ENCODE results near the gene SCIN.
"Not testable (repeated sequence)": the region's sequence is repeated elsewhere in the genome, so short reads cannot be mapped to it uniquely, and the experiment has no call there.

Gene SCIN

DNA sequence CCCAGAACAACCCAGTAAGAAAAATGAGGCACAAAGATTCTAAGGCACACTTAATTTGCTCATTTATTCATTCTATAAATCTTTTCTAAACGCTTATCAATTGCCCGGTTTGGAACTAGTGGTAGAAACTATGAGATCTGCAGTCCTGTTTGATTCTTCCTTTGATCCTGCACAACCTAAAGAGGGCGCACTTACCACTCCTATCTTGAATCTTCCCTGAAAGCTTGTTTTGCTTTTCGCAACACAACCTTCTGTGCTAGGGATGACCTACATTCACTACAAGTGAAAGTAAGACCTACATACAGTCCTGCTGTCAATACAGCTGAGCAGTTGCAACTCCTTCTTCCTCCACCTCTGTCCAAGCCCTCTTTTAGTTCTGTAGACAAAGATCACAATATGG lies 104.3 kb downstream of the SCIN start:
- DNase-seq (ENCODE audit: low read depth in 1 of 2, low spot score in 1 of 2) = peak in 1 of 2 experiments; percentile 56
- no peak for TF ChIP-seq JUND (IDR thresholded peaks at IDR 0.05; ENCODE audit: low read depth)
- in situ Hi-C loops (cut with HindIII; ENCODE audit: low pct_unique_long_range_greater_than_20kb, low sequenced_read_pairs) = no loop called here

DNA sequence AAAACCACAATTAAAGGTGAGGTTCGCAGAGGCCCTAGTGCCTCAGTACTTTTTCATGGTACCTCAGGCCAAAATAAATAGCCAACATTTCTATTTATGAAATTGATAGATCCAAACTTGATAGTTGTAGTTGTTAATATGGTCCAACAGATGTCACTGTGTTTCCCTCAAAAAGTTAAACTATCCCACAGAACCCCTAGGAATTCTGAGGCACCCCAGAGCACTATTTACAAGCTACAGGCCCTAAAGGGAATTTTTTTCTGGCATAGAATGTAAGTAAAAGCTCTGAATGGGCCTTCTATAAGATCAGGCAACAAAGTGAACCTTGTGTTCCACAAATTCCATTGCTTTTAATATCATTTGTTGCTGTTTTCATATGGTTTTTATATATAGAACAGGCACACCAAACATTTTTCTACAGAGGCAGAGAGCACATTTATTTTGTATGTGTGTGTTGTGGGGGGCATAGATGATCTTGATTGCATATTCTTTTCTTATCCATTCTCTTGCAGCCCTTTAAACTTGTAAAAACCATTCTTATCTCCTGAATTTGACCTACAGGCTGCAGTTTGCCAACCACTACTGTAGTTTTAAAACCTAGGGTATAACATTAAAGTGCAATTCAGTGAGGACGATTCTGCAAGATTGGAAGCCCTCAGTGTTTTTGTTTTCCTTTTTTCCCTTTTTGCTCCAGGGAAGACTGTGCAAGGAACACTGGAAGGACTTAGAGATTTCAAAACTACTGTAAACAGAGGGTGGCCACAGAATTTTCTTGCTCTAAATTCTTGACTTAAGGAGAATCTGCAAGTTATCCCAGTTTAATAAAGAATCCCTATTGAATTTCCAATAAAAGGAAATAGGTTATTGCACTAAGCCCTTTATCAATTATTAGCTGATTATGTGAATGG lies 113.4 kb downstream of the SCIN start:
- in situ Hi-C loops (cut with HindIII; ENCODE audit: low pct_unique_long_range_greater_than_20kb, low sequenced_read_pairs) = no loop called here

DNA sequence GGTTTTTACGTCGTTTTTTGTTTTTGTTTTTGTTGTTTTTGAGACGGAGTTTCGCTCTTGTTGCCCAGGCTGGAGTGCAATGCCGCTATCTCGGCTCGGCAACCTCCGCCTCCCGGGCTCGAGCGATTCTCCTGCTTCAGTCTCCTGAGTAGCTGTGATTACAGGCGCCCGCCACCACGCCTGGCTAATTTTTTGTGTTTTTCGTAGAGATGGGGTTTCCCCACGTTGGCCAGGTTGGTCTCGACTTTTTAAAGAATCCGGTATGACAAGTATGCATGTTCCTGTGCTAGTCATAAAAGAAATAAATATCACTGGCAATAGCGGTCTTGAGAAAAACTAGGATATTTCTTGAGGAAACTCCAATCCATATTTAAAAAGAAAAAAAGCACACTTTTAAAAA lies 114.2 kb downstream of the SCIN start:
- in situ Hi-C loops (cut with HindIII; ENCODE audit: low pct_unique_long_range_greater_than_20kb, low sequenced_read_pairs) = no loop called here
- no peak for TF ChIP-seq JUND (IDR thresholded peaks at IDR 0.05; ENCODE audit: low read depth)
- no peak for DNase-seq (ENCODE audit: low read depth in 1 of 2, low spot score in 1 of 2)

More for the DNA sequence above, 113.4 kb downstream of the SCIN start:
- no peak for TF ChIP-seq JUND (IDR thresholded peaks at IDR 0.05; ENCODE audit: low read depth)
- DNase-seq (ENCODE audit: low read depth in 1 of 2, low spot score in 1 of 2) = peak in 1 of 2 experiments; percentile 31

DNA sequence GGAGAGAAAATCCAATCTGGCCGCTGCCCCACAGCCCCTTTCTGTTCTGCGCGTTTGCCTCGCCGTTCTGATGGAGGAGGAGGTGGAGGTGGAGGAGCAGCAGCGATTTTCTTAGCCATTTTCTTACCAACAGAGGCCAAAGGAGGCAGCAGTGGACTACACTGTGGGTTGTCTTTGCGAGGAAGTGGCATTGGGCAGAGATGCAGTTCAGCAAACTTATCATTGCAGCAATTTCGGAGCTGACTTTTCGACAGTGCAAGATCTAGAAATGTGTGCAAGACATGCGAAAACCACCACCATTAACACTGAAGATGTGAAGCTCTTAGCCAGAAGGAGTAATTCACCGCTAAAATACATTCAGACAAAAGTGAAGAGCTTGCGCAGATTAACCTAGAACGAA lies 115.0 kb downstream of the SCIN start:
- peak; percentile 37 to 86 for DNase-seq (ENCODE audit: low read depth in 1 of 2, low spot score in 1 of 2)
- TF ChIP-seq JUND (IDR thresholded peaks at IDR 0.05; ENCODE audit: low read depth) = no peak
- in situ Hi-C loops (cut with HindIII; ENCODE audit: low pct_unique_long_range_greater_than_20kb, low sequenced_read_pairs) = no loop called here

DNA sequence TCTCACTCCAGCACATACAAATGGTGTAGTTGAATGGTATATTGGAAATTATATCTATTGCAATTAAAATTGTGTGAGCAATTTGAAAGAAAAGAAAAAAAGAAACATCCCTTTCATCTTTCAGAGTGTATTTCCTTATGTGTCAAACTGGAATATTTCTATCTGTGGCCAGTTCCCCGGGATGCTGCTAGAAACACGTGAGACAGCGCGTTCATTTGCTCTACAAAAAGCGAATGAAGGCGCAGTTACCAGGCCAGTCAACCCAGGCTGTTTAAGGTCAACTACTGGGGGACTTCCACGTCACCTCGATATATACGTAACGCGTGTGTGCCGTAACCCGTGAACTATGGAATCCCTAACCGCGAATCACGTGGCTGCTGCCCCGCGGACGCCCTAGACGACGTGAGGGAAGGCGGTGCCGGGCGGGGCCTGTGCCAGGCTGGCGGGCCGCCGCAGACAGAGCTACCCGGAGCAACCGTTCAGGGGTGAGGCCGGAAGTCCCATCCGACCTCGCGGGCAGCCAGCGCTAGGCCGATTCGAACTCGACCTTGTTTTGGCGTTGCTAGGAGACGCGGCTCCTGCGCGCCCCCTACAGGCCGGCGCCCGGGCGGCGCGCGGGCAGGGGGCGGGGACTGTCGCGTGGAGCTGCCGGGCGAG lies 115.8 kb downstream of the SCIN start:
- DNase-seq (ENCODE audit: low read depth in 1 of 2, low spot score in 1 of 2) = peak; percentile 69 to 96
- in situ Hi-C loops (cut with HindIII; ENCODE audit: low pct_unique_long_range_greater_than_20kb, low sequenced_read_pairs) = no loop called here
- TF ChIP-seq JUND (IDR thresholded peaks at IDR 0.05; ENCODE audit: low read depth) = no peak

DNA sequence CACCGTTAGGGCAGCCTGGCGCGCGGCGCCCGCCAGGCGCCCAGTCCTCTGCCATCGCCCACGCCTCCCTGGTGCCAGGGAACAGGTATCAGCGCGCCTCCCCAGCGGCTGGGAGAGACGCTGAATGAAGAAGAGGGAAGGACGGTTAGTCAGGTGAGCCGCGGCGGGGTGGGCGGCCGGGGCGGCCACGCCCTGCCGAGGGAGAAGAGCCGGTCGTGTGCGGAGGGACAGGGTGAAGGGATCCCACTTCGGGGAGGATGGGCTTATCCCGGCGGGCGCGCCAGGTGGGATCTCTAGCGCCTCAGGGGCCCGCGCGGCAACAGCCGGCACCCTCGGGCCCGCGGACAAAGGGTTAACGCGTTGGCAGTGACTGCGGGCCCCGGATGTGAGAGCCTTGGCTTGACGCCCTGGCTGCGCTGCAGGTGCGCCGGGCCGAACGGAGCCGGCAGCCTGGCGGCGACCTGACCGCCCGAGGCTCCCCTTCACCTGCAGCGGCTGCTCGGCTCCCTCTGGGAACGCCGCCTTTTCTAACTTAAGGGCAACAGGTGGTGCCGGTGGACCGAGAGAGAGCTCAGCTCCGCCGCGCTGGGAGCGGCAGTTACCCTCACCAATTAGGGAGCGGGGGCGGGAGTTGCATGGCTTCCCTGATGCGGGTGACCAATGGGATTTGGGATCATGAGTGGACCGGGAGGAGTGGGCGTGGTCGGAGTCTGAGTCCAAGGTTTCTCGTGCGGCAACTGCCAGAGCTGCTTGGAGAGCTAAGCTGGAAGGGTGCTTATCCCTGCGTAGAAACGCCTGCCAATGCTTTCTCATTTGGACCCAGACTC lies 116.6 kb downstream of the SCIN start, which contains the start of gene ARL4A:
Gene ARL4A, plus strand, starts transcription at position 743 of the 827 bp plus-strand sequence. CDS start 622 bp downstream, outside the sequence.
- peak; percentile 99 for DNase-seq (ENCODE audit: low read depth in 1 of 2, low spot score in 1 of 2)
- in situ Hi-C loops (cut with HindIII; ENCODE audit: low pct_unique_long_range_greater_than_20kb, low sequenced_read_pairs) = no loop called here
- TF ChIP-seq JUND (IDR thresholded peaks at IDR 0.05; ENCODE audit: low read depth) = no peak

DNA sequence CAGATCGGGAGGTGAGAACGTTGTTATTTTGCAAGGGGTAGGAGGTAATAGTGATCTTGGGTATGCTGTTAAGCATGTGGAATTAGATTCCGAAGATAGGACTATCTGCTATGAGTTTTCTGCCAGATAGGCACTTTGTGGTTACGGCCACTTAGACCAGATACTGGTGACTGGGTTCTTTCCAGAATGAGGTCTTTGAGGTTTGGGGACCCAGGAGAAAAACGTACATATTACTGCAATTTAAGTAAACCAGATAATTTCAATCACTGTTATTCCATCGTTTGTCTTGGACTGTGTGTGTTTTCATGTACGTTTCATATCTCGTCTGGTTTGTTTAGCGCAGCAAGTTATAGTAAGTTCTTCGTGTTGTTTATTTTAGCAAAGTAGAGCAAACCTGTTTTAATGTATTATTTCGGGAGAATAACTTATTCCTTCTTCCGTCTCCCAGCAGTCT lies 117.2 kb downstream of the SCIN start:
- in situ Hi-C loops (cut with HindIII; ENCODE audit: low pct_unique_long_range_greater_than_20kb, low sequenced_read_pairs) = no loop called here
- TF ChIP-seq JUND (IDR thresholded peaks at IDR 0.05; ENCODE audit: low read depth) = no peak
- DNase-seq (ENCODE audit: low read depth in 1 of 2, low spot score in 1 of 2) = no peak

DNA sequence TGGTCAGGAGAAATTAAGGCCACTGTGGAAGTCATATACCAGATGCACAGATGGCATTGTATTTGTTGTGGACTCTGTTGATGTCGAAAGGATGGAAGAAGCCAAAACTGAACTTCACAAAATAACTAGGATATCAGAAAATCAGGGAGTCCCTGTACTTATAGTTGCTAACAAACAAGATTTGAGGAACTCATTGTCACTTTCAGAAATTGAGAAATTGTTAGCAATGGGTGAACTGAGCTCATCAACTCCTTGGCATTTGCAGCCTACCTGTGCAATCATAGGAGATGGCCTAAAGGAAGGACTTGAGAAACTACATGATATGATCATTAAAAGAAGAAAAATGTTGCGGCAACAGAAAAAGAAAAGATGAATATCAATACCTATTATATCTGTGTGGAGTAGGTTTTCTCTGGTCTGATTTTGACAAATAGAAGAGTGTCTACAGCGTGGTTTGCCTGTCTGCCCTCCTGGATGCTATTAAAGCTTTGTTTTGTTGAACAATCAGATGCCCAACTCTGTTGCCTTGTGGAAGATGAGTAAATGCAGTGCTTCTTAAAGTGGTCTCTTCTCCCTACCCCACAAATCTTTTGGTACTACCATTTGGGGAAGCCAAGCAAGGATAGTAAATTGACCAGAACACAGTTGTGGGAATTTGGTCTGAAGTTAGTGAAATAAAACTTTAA lies 118.1 kb downstream of the SCIN start:
- in situ Hi-C loops (cut with HindIII; ENCODE audit: low pct_unique_long_range_greater_than_20kb, low sequenced_read_pairs); DNase-seq (ENCODE audit: low read depth in 1 of 2, low spot score in 1 of 2): not testable (repeated sequence)

DNA sequence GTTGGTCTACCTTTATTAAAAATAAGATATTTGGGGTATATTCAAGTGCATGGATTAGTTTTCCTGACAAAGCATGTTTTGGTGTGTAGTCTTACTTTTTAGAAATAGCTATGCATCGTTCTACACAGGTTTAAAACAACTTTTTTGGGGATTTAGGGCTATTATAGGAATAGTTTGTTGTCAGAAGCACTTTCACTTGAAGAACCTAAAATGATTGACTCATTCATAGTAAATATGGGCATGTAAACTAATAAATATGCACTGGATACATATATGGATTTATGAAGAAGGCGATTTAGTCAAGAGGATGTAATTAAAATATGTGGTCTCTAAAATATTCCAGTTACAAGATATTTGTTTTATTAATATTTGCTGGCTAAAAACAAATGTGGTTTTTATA lies 118.9 kb downstream of the SCIN start:
- no peak for TF ChIP-seq JUND (IDR thresholded peaks at IDR 0.05; ENCODE audit: low read depth)
- in situ Hi-C loops (cut with HindIII; ENCODE audit: low pct_unique_long_range_greater_than_20kb, low sequenced_read_pairs) = no loop called here
- DNase-seq (ENCODE audit: low read depth in 1 of 2, low spot score in 1 of 2) = no peak

DNA sequence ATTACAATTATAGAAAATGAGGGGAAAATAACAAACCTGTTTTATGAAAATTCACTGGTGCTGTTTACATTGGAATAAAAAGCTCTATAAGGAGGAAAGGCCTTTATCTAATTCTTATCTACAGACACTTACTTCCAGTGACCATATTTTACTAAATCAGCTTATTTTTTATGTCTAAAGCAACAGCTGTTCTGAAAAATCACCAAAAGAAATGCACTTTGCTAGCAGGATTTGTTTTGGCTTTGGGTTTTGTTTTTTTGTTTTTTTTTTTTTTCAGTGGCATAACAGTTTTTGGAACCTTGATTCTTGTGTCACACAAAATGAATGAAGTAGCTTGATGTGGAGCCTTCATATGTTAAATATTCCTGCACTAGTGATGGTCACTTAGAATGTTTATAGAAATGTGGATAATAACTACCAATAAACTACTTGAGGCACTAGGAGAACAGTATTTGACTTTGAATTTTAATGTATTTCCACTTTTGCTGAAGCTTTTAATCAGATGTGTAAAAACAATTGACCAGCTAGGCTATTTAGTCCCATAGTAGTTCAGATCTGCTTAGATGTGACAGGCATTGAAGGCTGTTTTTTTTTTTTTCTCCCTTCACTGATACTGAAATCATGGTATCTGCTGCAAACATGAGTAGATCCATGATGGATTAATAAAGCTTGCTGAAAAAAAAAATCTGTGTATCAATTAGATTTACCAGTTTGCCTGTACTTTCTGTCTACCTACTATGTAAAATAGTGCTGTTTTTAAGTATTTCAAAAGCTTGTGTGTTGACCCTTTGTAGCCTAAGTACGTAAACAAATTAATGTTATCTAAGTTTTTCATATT lies 119.7 kb downstream of the SCIN start:
- in situ Hi-C loops (cut with HindIII; ENCODE audit: low pct_unique_long_range_greater_than_20kb, low sequenced_read_pairs) = no loop called here
- no peak for TF ChIP-seq JUND (IDR thresholded peaks at IDR 0.05; ENCODE audit: low read depth)
- no peak for DNase-seq (ENCODE audit: low read depth in 1 of 2, low spot score in 1 of 2)

DNA sequence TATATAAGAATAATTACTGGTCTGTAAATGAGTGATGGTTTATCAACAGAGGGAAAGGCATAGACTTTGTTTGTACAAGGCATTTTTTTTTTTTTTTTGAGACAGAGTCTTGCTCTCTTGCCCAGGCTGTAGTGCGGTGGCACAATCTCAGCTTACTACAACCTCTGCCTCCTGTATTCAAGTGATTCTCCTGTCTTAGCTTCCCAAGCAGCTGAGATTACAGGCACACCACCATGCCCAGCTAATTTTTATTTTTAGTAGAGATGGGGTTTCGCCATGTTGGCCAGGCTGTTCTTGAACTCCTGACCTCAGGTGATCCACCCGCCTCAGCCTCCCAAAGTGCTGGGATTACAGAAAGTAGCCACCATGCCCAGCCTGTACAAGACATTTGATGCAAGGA lies 120.9 kb downstream of the SCIN start:
- in situ Hi-C loops (cut with HindIII; ENCODE audit: low pct_unique_long_range_greater_than_20kb, low sequenced_read_pairs); DNase-seq (ENCODE audit: low read depth in 1 of 2, low spot score in 1 of 2): not testable (repeated sequence)

Measured in T47D (cell line).